H1 (cell line): ENCODE measurements around the gene SENP1. TPM values are rescaled to one million over a fixed set of nuclear protein-coding genes. Genes with fewer than 3 reads are reported as not detected.

Experiments
- CTCF ChIA-PET: fragments of 300-600 bp; sonication (Branson Sonifier 250); formaldehyde crosslinking; loops from one replicate; lab custom pipeline; 2021; ENCODE audit not compliant: partially characterized antibody; lab: Charles Lee
- POLR2A ChIA-PET: fragments of 300-600 bp; sonication (Branson Sonifier 250); formaldehyde crosslinking; loops from one replicate; lab custom pipeline; 2021; ENCODE audit warnings: inconsistent platforms; ENCODE audit not compliant: partially characterized antibody; lab: Charles Lee
- DNase-seq, 2 experiments: peaks; one replicate each; pipeline versions ENCODE4 v3.0.0 to v3.0.0-alpha.2; 2010 to 2022; ENCODE audit warnings: low spot score in 2 of 2, low read depth in 1 of 2, mixed read lengths in 1 of 2
- FAIRE-seq: peaks from 2 replicates; lab custom pipeline; 2011; peaks lifted over from hg19 to GRCh38; lab: Jason Lieb, UNC
- H2AFZ ChIP-seq: 2 replicates; pipeline ENCODE4 v1.8.1; 2012; ENCODE audit warnings: low read length, inconsistent platforms
- H2AK5ac ChIP-seq: 2 replicates; pipeline ENCODE4 v1.6.1; 2013; ENCODE audit warnings: low read depth, low read length
- H2BK120ac ChIP-seq: replicated peaks from 2 replicates; pipeline ENCODE3; 2013; ENCODE audit warnings: low read depth, low read length, inconsistent platforms
- H2BK12ac ChIP-seq: 2 replicates; pipeline ENCODE4 v1.6.1; 2013; ENCODE audit warnings: low read depth, low read length
- H2BK15ac ChIP-seq: 2 replicates; pipeline ENCODE4 v1.6.1; 2013; ENCODE audit warnings: low read length
- H2BK20ac ChIP-seq: 2 replicates; pipeline ENCODE4 v1.6.1; 2013; ENCODE audit warnings: low read length
- H2BK5ac ChIP-seq: 2 replicates; pipeline ENCODE4 v1.6.1; 2013; ENCODE audit warnings: low read depth, low read length
- H3K14ac ChIP-seq: 2 replicates; pipeline ENCODE4 v1.6.1; 2013; ENCODE audit warnings: inconsistent platforms; ENCODE audit not compliant: insufficient read length
- H3K18ac ChIP-seq: 2 replicates; pipeline ENCODE4 v1.6.1; 2013; ENCODE audit warnings: low read length; ENCODE audit errors: extremely low read depth
- H3K23ac ChIP-seq: 2 replicates; pipeline ENCODE4 v1.6.1; 2013; ENCODE audit warnings: inconsistent platforms; ENCODE audit not compliant: insufficient read length
- H3K23me2 ChIP-seq: 2 replicates; pipeline ENCODE4 v1.6.1; 2013; ENCODE audit warnings: low read depth, low read length
- H3K27ac ChIP-seq: 2 replicates; pipeline ENCODE4 v1.6.1; 2011; ENCODE audit warnings: low read depth, low read length, inconsistent platforms
- H3K27me3 ChIP-seq, 4 experiments: replicated peaks in 1 of 4; 1 replicate in 1 of 4; 2 replicates in 3 of 4; pipeline versions ENCODE4 v1.6.1 to v1.8.1; 2011 to 2013; ENCODE audit warnings: low read length in 3 of 4, mild to moderate bottlenecking in 3 of 4, inconsistent platforms in 2 of 4, mixed read lengths in 2 of 4, moderate library complexity in 1 of 4; ENCODE audit not compliant: control insufficient read depth in 3 of 4, insufficient read depth in 3 of 4; ENCODE audit errors: extremely low read depth in 1 of 4
- H3K36me3 ChIP-seq, 4 experiments: 2 replicates each; pipeline versions ENCODE4 v1.6.1 to v1.8.1; 2011 to 2013; ENCODE audit warnings: mild to moderate bottlenecking in 4 of 4, low read length in 3 of 4, moderate library complexity in 2 of 4, control low read depth in 1 of 4, inconsistent platforms in 1 of 4; ENCODE audit not compliant: insufficient read depth in 4 of 4, control insufficient read depth in 2 of 4
- H3K4ac ChIP-seq: replicated peaks from 2 replicates; pipeline ENCODE3; 2013; ENCODE audit warnings: low read length, low read depth, mixed read lengths, inconsistent platforms; ENCODE audit not compliant: insufficient read length
- H3K4me1 ChIP-seq, 4 experiments: replicated peaks in 1 of 4; 1 replicate in 1 of 4; 2 replicates in 3 of 4; pipeline versions ENCODE4 v1.6.1 to v1.8.1; 2011 to 2013; ENCODE audit warnings: low read length in 3 of 4, inconsistent platforms in 2 of 4, mixed read lengths in 1 of 4; ENCODE audit not compliant: insufficient read depth in 4 of 4, control insufficient read depth in 3 of 4
- H3K4me2 ChIP-seq, 2 experiments: 2 replicates each; pipeline versions ENCODE4 v1.6.1 to v1.8.1; 2011 to 2013; ENCODE audit warnings: low read depth in 2 of 2, low read length in 2 of 2, control low read depth in 1 of 2, inconsistent platforms in 1 of 2, mild to moderate bottlenecking in 1 of 2; ENCODE audit not compliant: insufficient read depth in 1 of 2
- H3K4me3 ChIP-seq, 4 experiments: fragments of 200-600, 300-600 bp in 1 of 4; sonication (generic), shearing (Covaris generic), sonication (Bioruptor Twin) in 1 of 4; 2 replicates each; pipeline versions ENCODE4 v1.5.1 to v1.8.1; 2011 to 2016; ENCODE audit warnings: low read length in 4 of 4, low read depth in 3 of 4, control low read depth in 2 of 4, inconsistent platforms in 2 of 4, mild to moderate bottlenecking in 2 of 4, mixed read lengths in 1 of 4, moderate library complexity in 1 of 4; ENCODE audit not compliant: insufficient read depth in 2 of 4; ENCODE audit errors: extremely low read depth in 1 of 4
- H3K56ac ChIP-seq: replicated peaks from 2 replicates; pipeline ENCODE3; 2013; ENCODE audit warnings: low read depth, mild to moderate bottlenecking, mixed read lengths, low read length, inconsistent platforms; ENCODE audit not compliant: insufficient read length
- H3K79me1 ChIP-seq: 2 replicates; pipeline ENCODE4 v1.6.1; 2013; ENCODE audit warnings: low read depth, low read length, control low read depth
- H3K79me2 ChIP-seq, 2 experiments: 2 replicates each; pipeline versions ENCODE4 v1.6.1 to v1.8.1; 2012 to 2013; ENCODE audit warnings: low read length in 2 of 2, mild to moderate bottlenecking in 2 of 2, inconsistent platforms in 1 of 2; ENCODE audit not compliant: insufficient read depth in 2 of 2, control insufficient read depth in 1 of 2
- H3K9ac ChIP-seq, 4 experiments: replicated peaks in 1 of 4; 1 replicate in 1 of 4; 2 replicates in 3 of 4; pipeline versions ENCODE4 v1.6.1 to v1.8.1; 2011 to 2013; ENCODE audit warnings: low read depth in 3 of 4, low read length in 3 of 4, control low read depth in 2 of 4, mild to moderate bottlenecking in 2 of 4, moderate library complexity in 2 of 4, inconsistent platforms in 1 of 4; ENCODE audit errors: extremely low read depth in 1 of 4
- H3K9me3 ChIP-seq, 2 experiments: 2 replicates each; pipeline versions ENCODE4 v1.6.1 to v1.8.1; 2012 to 2013; ENCODE audit warnings: mild to moderate bottlenecking in 2 of 2, moderate library complexity in 2 of 2, control low read depth in 1 of 2, inconsistent platforms in 1 of 2, low read depth in 1 of 2, low read length in 1 of 2, mixed read lengths in 1 of 2; ENCODE audit not compliant: insufficient read depth in 2 of 2
- H4K20me1 ChIP-seq, 2 experiments: replicated peaks in 1 of 2; 2 replicates each; pipeline versions ENCODE3 to v1.8.1; 2011 to 2013; ENCODE audit warnings: inconsistent platforms in 2 of 2, low read length in 2 of 2, mild to moderate bottlenecking in 1 of 2; ENCODE audit not compliant: insufficient read depth in 2 of 2, control insufficient read depth in 1 of 2
- H4K5ac ChIP-seq: 2 replicates; pipeline ENCODE4 v1.6.1; 2013; ENCODE audit warnings: low read length, low read depth, mixed read lengths, inconsistent platforms; ENCODE audit not compliant: insufficient read length
- H4K8ac ChIP-seq: 2 replicates; pipeline ENCODE4 v1.8.0; 2013; ENCODE audit warnings: mild to moderate bottlenecking, moderate library complexity, low read length, inconsistent platforms; ENCODE audit not compliant: insufficient read depth; ENCODE audit errors: extremely low read depth
- H4K91ac ChIP-seq: replicated peaks from 2 replicates; pipeline ENCODE3; 2013; ENCODE audit warnings: low read length, mixed read lengths, inconsistent platforms; ENCODE audit not compliant: insufficient read length
- GABPA ChIP-seq: IDR thresholded peaks from 2 replicates; pipeline ENCODE4 v1.6.1; 2011; ENCODE audit warnings: mild to moderate bottlenecking, low read length, moderate library complexity, borderline replicate concordance; ENCODE audit not compliant: insufficient read depth
- KDM4A ChIP-seq: IDR thresholded peaks from one replicate; pipeline ENCODE4 v1.7.1; 2012; ENCODE audit warnings: low read depth, mild to moderate bottlenecking, moderate library complexity, low read length, inconsistent platforms; ENCODE audit not compliant: severe bottlenecking
- KDM5A ChIP-seq: fragments of 200-600 bp; IDR thresholded peaks from 2 replicates; pipeline ENCODE4 v1.7.1; 2012; ENCODE audit warnings: mild to moderate bottlenecking, low read length, inconsistent platforms, mixed read lengths
- POLR2AphosphoS5 ChIP-seq: IDR thresholded peaks from 2 replicates; pipeline ENCODE4 v1.6.1; 2011; ENCODE audit warnings: low read depth, low read length
- RAD21 ChIP-seq, 2 experiments: IDR thresholded peaks in 1 of 2; conservative IDR thresholded peaks in 1 of 2; 2 replicates each; pipeline ENCODE4 v1.6.1; 2011; ENCODE audit warnings: low read depth in 2 of 2, low read length in 2 of 2, improper control_type of control experiment in 1 of 2, inconsistent platforms in 1 of 2, mild to moderate bottlenecking in 1 of 2, moderate library complexity in 1 of 2
- SIN3A ChIP-seq, 2 experiments: IDR thresholded peaks in 1 of 2; conservative IDR thresholded peaks in 1 of 2; 2 replicates each; pipeline ENCODE4 v1.6.1; 2011 to 2012; ENCODE audit warnings: low read length in 2 of 2, improper control_type of control experiment in 1 of 2, low read depth in 1 of 2, mild to moderate bottlenecking in 1 of 2
- TAF7 ChIP-seq: optimal IDR thresholded peaks from 2 replicates; pipeline ENCODE3; 2011; ENCODE audit warnings: low read depth, mild to moderate bottlenecking, inconsistent platforms, low read length, moderate library complexity, borderline replicate concordance
- YY1 ChIP-seq: IDR thresholded peaks from 2 replicates; pipeline ENCODE4 v1.6.1; 2011; ENCODE audit warnings: low read depth, mild to moderate bottlenecking, low read length
- WGBS, 2 experiments: shearing (Covaris generic) in 1 of 2; methylation state at CpG; one replicate each; pipeline versions ENCODE4 v1.1.6 to v1.1.7; 2013 to 2015; ENCODE audit warnings: low lambda C conversion rate in 2 of 2, mixed read lengths in 2 of 2, inconsistent platforms in 1 of 2, low coverage in 1 of 2, missing lambda C conversion rate in 1 of 2; ENCODE audit not compliant: insufficient replicate concordance in 2 of 2, insufficient coverage in 1 of 2, insufficient read length in 1 of 2; ENCODE audit errors: extremely low coverage in 1 of 2, missing lambda C conversion rate in 1 of 2; 5-methylcytosine and 5-hydroxymethylcytosine counted together
- polyA plus RNA-seq, 7 experiments: library from polyadenylated mRNA; depleted of rRNA in 3 of 7; stranded (reverse) in 5 of 7; unstranded in 2 of 7; fragments of >200 nt in 5 of 7; fragments of 200-250 nt in 2 of 7; gene quantifications; 1 replicate in 5 of 7; 2 replicates in 1 of 7; 4 replicates in 1 of 7; pipeline versions ENCODE4 v1.2.1 to v1.2.3, GENCODE V29; 2011 to 2013; ENCODE audit warnings: missing spikeins in 2 of 7, mixed read lengths in 2 of 7
- total RNA-seq: library from RNA; stranded (reverse); fragmentation: NEBNext Ultra II Directional; extraction: Animal tissue kit (Norgen Biotek cat#: 25700); gene quantifications from 2 replicates; pipeline ENCODE4 v1.2.1, GENCODE V29; 2021

The SENP1 gene
- total and polyA plus RNA-seq, 2 of the 8 experiments (the other 6 are each of a cell fraction or from before 2014, with no cell fraction given): 14.2 to 31.5 TPM

- H3K79me1 ChIP-seq: no peaks in the 10 kb centered on the region; the same call in 1 of the 2 replicates
- FAIRE-seq (no peak), DNase-seq (peak in 1 of 2 experiments; percentile 88)
- peak within 1 kb of the TSS; percentile 72; the same call in 1 of the 2 replicates for H2BK12ac ChIP-seq
- H3K23ac ChIP-seq: no peak within 1 kb of the TSS
- H2BK5ac ChIP-seq: peak within 1 kb of the TSS; percentile 45; the same call in 1 of the 2 replicates
- H3K36me3 ChIP-seq: no peaks in the 10 kb centered on the region
- no peak within 1 kb of the TSS; the same call in 1 of the 2 replicates for H2BK15ac ChIP-seq
- H3K18ac ChIP-seq: peak within 1 kb of the TSS; percentile 65
- no peaks in the 10 kb centered on the region for H3K79me2 ChIP-seq
- no peak within 1 kb of the TSS for H3K4ac ChIP-seq
- no peak within 1 kb of the TSS for H3K56ac ChIP-seq
- no peak within 1 kb of the TSS for H4K5ac ChIP-seq
- POLR2A ChIA-PET: interaction anchor here (0.8 to 1.8 kb wide), 5 partner anchors 11 to 47 kb away, joined by 3 to 7 read pairs (median 3); partner anchors contain the start of gene TMEM106C
- H4K20me1 ChIP-seq: peaks cover 5 to 21% of the 10 kb centered on the region in 2 experiments
- no peak within 1 kb of the TSS for H2AK5ac ChIP-seq
- peak within 1 kb of the TSS; percentile 87; the same call in 1 of the 2 replicates for H2BK20ac ChIP-seq
- H3K23me2 ChIP-seq: peaks cover 25% of the 10 kb centered on the region
- no peak within 1 kb of the TSS for H3K14ac ChIP-seq
- peak within 1 kb of the TSS; percentile 53 for H4K8ac ChIP-seq
- peak within 1 kb of the TSS; percentile 1; the same call in 1 of the 2 replicates for H2AFZ ChIP-seq
- no peaks in the 10 kb centered on the region for H3K9me3 ChIP-seq
- H4K91ac ChIP-seq: no peak within 1 kb of the TSS
- peaks cover 79 to 100% (median 98%) of the 10 kb centered on the region in 4 experiments for H3K27me3 ChIP-seq
- H3K4me1 ChIP-seq: peaks cover 21 to 34% (median 22%) of the 10 kb centered on the region in 4 experiments
- H3K4me2 ChIP-seq: peak within 1 kb of the TSS; percentile 90 to 99
- H3K27ac ChIP-seq: no peak within 1 kb of the TSS
- peak within 1 kb of the TSS; percentile 27 to 63 (median 52) for H3K4me3 ChIP-seq
- H2BK120ac ChIP-seq: no peak within 1 kb of the TSS
- WGBS, 2 experiments: 2% methylated on average over 51 of the region's 83 CpGs; no CpG with 5 or more reads in 1 of the 2 experiments
- CTCF ChIA-PET: interaction anchor here (1.2 to 3.6 kb wide), 6 partner anchors 11 to 28 kb away, joined by 3 to 21 read pairs (median 8); no protein-coding TSS in a partner anchor
- H3K9ac ChIP-seq: no peak within 1 kb of the TSS
- TF ChIP-seq KDM4A: peak; percentile 63
- TF ChIP-seq YY1: no peak
- TF ChIP-seq TAF7: peak; percentile 64
- no peak for TF ChIP-seq POLR2AphosphoS5
- no peak for TF ChIP-seq KDM5A
- no peak for TF ChIP-seq RAD21 (IDR thresholded peaks at IDR 0.05 in 1 of 2, conservative IDR thresholded peaks at IDR 0.05 in 1 of 2; ENCODE audit: low read depth in 2 of 2, low read length in 2 of 2)
- no peak for TF ChIP-seq SIN3A (conservative IDR thresholded peaks at IDR 0.05 in 1 of 2, IDR thresholded peaks at IDR 0.05 in 1 of 2; ENCODE audit: low read depth in 1 of 2, low read length in 2 of 2)
- peak; percentile 46; the same call in 1 of the 2 replicates for TF ChIP-seq GABPA
Observed at GRCh38 chr12:48004053-48004941, 101.6 kb downstream of the SENP1 start, which contains the start of gene COL2A1. Gene COL2A1 (minus strand): TSS chr12:48004476. CDS start chr12:48004321, 155 bp downstream.
